Right renal cortex interstitium (tissue), 3 donors: ENCODE data around the gene SBK3. TPM values are rescaled to one million over a fixed set of nuclear protein-coding genes. Genes with fewer than 3 reads are reported as not detected.
A peak's percentile ranks its signal among the peaks of the same experiment; 100 is the strongest.
"Not testable (repeated sequence)": the region's sequence is repeated elsewhere in the genome, so short reads cannot be mapped to it uniquely, and the experiment has no call there.

Experiments
- DNase-seq, 3 donors: peaks; one replicate each; pipeline ENCODE4 v3.0.0-alpha.2; 2013; ENCODE audit warnings: low read depth in 3 of 3, low spot score in 2 of 3
- polyA plus RNA-seq, 3 donors: library from polyadenylated mRNA; unstranded; fragments of 120-200 nt; gene quantifications; one replicate each; pipeline ENCODE4 v1.2.1, GENCODE V29; 2013; ENCODE audit not compliant: insufficient read length in 3 of 3

Gene SBK3
- polyA plus RNA-seq, 3 donors, result 0.15 to 0.21 TPM; not detected in 1

DNA sequence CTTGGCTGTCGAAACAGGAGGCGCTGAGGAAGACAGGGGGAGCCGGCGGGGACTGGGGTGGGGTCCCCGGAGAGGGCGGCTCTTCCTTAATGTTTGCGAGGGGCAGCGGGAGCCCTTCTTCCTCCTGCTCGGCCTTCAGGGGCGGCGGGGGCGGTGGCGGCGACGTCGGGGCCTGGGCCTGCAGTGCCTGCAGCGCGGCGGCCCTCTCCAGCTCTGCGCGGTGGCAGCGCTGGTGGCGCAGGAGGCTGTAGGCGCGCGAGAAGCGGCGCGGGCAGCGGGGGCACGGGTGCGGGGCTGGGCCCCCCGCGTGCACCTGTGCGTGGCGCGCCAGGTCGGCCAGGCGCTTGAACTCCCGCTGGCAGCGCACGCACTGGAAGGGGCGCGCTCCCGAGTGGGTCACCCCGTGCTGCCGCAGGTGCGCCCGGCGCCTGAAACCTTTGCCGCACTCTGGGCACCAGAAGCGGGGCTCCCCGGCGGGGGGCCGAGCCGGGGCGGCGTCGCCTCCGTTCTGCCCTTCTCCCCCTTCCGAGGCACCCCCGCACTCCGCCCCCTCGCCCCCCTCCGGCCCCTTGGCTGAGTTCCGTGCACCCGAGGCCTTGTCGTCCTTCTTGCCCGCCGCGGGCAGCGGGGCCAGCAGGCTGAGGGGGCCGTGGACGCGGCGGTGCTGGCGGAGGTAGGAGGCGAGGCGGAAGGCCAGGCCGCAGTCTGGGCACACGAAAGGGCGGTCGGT is 32.9 kb upstream of the SBK3 start:
- no peak for DNase-seq

DNA sequence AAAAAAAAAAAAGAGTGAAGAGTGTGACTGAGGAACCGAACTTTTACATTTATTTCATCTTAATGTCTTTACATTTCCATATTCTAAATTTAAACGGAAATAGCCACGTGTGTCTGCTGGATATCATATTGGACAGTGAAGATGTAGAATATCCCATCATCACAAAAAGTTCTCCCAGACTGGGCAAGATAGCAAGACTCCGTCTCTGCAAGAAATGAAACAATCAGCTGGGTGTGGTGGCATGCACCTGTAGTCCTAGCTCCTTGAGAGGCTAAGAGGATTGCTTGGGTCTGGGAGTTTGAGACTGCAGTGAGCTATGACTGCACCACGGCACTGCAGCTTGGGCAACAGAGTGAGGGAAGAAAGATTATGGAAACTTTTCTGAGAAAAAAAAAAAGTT is 31.4 kb upstream of the SBK3 start:
- DNase-seq, result no peak

DNA sequence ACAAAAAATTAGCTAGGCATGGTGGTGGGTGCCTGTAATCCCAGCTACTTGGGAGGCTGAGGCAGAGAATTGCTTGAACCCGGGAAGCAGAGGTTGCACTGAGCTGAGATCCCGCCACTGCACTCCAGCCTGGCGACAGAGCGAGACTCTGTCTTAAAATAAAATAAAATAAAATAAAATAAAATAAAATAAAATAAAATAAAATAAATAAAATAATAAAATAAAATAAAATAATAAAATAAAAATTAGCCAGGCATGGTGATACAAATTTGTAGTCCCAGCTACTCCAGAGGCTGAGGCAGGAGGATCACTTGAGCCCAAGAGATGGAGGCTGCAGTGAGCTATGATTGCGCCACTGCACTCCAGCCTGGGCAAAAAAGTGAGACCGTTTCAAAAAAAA is 28.6 kb upstream of the SBK3 start:
- DNase-seq, result not testable (repeated sequence)

DNA sequence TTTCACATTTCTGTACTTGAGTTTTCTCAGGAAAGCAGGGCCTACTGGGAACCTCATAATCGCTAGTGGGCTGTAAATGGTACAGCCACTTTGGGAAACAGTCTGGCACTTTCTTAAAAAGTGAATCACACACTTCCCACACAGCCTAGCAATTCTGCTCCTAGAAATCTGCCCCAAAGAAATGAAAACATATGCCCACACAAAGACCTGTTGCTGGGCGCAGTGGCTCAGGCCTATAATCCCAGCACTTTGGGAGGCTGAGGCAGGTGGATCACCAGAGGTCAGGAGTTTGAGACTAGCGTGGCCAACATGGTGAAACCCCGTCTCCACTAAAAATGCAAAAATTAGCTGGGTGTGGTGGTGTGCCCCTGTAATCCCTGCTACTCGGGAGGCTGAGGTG is 24.1 kb upstream of the SBK3 start:
- not testable (repeated sequence) for DNase-seq

DNA sequence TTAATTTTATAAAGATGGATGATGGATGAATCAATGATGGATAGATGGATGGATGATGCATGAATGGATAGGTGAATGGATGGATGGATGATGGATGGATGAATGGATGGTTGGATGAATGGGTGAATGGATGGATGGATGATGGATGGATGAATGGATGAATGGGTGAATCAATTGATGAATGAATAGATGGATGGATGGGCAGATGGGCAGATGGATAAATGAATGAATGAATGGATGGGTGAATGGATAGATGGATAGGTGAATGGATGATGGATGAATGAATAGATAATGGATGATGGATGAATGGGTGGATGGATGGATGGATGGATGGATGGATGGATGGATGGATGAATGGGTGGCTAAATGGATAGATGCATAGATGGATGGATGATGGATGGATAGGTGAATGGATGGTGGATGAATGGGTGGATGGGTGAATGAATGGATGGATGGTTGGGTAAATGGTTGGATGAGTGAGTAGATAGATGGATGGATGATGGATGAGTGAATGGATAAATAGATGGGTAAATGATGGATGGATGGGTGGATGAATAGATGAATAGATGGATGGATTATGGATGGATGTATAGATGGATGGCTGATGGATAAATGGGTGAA is 22.5 kb upstream of the SBK3 start:
- no peak for DNase-seq

DNA sequence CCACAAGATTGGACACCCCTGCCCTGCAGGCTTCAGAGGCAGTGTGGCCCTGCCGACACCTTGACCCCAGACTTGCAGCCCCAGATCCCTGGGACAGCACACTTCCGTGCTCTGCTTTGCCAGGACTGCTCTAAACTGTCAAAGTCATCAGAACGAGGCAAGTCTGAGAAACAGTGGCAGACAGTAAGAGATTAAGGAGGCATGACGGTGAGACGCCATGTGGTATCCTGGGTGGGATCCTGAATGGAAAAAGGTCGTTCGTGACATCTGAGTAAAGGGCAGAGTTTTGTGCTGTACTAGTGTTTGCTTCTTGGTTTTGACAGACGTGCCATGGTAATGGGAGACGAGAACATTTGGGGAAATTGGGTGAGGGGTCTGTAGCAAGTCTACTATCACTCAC is 21.5 kb upstream of the SBK3 start:
- no peak for DNase-seq

DNA sequence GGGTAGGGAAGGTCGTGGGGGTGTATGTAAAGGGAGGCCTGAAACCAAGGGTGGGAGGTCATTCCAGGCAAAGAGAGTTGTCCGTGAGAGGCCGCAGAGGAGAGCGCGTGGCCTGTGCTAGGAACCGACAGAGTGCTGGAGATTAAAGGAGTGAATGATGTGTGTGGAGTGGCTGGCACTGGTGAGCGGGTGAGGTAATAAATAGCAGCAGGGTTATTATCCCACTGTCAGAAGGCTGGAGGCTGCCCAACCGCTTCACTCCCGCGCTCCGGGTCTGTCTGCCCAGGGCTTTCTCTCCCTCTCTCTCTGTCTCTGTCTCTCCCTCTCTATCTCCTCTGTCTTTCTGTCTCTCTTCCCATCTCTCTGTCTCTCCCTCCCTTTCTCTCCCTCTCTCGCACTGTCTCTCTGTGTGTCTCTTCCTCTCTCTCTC is 17.9 kb upstream of the SBK3 start:
- no peak for DNase-seq

DNA sequence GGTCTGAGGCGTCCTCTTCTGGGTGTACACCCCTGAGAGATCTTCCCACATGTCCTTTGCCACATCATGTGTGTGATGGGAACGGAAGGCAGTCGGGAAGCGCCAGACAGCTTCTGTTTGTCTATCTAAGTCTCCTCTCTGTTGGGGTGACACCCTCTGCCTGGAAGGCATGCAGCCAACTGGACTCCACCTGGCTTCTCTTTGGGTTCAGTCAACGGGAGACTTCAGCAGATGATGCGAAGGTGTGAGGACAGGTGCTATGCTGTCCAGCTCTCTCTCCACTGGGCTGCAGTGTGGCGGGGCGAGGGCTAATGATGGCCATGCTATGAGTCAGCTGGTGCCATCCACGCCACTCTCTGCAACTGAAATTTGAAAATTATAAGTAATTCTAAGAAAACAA is 14.3 kb upstream of the SBK3 start:
- DNase-seq, result no peak

DNA sequence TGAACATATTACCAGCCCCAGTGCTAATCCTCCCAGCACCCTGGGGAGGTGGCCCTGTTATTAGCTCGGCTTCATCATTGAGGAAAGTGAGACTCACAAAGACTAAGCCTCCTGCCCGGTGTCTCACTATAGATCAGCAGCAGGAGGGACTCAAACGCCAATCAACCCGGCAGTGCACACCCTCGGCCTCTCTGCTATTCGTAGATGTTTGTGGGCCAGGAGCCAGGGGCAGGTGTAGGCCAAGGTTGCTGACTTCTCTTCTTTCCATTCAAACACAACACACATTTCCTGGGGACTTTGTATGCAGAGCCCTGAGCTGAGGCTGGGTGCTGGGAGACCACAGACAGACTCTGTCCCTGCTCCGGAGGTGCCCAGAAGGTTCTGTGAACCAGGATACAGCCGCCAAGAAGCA is 9.4 kb upstream of the SBK3 start:
- DNase-seq, result no peak

DNA sequence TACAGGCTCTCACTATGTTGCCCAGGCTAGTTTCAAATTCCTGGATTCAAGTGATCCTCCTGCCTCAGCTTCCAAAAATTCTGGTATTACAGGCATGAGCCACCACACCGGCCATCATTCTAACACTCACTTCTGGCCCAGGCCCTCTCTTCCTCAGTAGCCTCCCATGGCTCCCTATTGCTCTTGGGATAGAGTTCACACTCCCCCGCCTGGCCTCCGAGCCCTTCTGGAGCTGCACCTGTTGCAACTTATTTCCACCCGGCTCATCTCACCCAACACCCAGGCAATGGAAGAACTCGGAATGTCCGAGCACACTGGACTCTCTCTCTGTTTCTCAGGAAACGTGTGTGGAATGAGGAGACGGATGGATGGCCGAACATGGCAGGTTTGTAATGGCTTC is 9.0 kb upstream of the SBK3 start:
- no peak for DNase-seq

DNA sequence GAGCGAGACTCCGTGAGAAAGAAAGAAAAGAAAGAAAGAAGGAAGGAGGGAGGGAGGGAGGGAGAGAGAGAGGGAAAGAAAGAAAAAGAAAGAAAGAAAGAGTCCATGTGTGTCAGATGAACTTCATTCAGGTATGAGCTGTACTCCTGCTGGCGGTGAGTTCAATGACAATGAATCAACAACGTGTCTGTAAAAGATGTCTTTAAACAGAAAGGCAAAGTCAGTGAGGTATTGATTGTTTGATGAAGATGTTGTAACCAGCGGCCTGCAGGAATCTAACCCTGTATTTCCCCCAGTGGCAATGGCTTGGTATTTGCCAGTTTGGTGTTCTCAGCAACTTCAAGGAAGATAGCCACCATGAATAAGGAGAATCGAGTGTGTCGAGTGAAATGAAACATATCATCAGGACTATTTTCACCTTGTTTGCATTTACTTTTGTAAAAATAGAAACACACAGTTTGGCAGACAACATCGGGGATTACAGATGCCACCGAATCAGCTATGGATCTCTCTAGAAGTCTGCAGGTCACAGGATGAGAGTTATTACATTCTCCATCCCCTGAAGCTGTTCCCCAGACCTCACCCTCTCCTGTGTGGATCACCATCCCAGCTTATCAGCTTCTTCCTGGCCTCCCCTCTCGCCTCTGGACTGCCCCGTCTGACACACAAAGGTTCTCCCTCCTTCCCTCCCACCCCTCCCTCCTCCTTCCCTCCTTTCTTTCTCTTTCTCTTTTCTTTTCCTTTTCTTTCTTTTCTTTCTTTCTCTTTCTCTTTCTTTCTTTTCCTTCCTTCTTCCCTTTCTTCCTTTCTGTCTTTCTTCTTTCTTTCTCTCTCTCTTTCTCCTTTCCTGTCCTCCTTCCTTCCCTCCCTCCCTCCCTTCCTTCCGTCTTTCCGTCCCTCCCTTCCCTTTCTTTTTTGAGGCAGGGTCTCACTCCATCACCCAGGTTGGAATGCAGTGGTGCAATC is 8.2 kb upstream of the SBK3 start:
- DNase-seq, result no peak

DNA sequence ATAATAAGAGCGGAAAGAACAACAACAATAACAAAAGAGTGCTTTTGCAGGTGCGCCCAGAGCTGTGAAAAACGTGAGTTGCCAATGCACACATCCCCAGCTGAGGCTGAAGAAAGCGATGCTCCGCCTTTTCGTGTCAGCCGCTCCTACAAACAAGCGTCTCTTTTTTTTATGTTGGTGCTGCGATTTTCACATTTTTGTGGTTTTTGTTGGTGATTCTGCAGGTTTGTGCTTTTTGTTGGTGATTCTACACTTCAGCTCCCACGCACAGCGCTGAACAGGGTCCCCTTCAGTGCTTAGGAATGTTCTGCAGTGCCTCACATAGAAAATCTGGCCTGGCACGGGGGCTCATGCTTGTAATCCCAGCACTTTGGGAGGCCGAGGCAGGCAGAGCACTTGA is 7.3 kb upstream of the SBK3 start:
- no peak for DNase-seq

DNA sequence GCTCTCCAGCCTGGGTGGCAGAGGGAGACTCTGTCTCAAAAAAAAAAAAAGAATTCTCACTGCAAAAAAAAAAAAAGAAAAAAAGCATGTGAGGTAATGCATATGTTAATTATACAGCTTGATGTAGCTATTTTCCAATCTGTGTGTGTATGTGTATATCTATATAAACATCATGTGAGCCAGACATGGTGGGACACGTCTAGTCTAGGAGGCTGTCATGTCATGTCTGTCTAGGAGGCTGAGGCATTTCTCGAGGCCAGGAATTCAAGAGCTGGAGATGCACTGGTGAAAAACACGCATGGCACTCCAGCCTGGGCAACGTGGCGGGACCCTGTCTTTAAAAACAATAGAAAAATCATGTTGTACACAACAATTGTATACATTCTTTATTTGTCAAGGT is 6.9 kb upstream of the SBK3 start:
- DNase-seq, result no peak

DNA sequence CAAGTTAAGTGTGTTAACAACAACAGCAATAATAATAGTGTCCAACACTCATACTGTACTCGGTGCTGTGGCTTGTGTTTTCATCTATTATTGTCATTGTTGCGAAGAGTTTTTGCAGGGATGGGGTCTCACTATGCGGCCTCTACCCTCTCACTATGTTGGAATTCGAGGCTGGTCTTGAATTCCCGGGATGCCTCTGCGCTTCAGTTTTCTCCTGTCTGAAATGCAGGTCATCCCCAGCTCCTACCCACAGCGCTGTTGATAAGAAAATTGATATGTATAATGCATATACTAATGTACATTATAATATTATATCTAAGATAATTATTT is 4.9 kb upstream of the SBK3 start:
- no peak for DNase-seq

DNA sequence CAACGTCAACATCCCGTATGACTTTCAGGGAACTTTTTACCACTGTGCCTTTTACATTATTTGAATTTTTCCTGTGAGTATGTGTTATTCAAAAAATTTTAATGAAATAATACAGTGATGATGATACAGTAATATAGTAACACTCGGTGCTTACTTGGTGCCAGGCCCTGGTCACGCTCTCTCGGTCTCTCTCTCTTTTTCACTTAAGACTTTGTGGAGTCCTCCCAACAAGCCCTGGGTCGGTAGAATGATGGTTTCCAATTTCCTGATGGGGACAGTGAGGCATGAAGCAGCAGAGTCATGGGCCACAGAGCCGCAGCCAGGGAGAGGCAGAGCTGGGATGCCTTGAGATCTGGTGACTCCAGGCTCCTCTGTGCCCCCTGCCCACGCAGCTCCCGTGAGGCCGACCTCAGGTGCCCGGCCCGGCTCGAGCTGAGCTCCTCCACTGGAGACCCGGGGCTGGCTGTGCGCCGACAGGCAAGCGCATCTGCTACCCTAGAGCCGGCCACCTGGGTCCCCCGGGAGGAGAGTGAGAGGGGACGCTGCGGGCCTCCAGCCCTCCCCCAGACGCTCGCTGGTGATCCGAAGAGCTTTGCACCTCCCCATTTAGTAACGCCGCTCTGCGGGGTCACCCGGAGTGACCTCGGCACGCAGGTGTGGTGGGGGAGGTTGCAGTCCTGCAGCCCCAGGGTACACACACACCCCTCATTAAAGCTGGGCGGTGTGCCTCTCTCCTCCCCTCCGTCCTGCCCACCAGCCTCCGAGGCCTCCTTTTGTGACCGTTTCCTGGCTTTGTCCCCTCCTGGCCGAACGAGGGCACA is 4.4 kb upstream of the SBK3 start:
- peak in 2 of 3 donors; percentile 70 to 80 for DNase-seq

DNA sequence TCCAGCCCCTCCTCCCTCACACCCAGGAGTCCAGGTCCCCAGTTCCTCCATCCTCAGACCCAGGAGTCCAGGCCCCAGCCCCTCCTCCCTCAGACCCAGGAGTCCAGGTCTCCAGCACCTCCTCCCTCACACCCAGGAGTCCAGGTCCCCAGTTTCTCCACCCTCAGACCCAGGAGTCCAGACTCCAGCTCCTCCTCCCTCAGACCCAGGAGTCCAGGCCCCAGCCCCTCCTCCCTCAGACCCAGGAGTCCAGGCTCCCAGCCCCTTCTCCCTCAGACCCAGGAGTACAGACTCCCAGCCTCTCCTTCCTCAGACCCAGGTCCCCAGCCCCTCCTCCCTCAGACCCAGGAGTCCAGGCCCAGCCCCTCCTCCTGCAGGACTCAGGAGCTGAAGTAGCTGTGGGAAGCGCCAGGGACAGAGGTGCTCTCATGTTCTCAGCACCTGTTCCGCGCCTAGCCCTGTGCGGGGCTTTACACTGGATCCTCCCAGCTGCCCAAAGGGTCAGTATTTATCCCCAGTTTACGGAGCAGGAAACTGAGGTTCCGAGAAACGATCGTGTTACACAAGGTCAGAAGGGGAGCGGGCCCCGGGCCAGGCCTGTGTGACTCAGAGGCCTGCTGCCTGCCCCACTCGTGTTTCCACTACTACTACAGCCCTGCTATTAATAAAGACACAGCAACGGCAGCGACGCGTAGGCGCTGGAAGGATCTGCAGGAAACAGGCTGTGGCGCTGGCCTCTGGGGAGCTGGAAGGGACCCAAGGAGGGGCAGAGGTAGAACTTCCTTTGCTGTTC is 1.7 kb upstream of the SBK3 start:
- no peak for DNase-seq

DNA sequence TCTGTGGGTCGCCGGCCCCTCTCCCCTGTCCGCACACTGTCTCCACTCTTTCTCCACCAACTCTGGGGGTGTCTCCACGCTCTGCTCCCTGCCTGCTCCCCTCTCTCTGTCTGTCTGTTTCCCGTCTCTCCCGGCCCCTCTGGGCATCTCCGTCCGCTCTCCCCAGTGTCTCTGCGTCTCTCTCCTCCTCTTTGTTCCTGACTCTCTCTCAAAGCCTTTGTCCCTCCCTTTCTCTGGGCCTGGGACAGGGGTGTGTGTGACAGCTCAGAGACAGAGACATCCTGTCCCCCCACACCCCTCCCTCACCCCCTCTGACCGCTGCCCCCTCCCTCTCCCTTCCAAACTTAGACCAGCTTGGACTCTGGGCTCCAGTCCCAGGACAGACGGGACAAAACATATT is 668 bp upstream of the SBK3 start:
- DNase-seq, result no peak

DNA sequence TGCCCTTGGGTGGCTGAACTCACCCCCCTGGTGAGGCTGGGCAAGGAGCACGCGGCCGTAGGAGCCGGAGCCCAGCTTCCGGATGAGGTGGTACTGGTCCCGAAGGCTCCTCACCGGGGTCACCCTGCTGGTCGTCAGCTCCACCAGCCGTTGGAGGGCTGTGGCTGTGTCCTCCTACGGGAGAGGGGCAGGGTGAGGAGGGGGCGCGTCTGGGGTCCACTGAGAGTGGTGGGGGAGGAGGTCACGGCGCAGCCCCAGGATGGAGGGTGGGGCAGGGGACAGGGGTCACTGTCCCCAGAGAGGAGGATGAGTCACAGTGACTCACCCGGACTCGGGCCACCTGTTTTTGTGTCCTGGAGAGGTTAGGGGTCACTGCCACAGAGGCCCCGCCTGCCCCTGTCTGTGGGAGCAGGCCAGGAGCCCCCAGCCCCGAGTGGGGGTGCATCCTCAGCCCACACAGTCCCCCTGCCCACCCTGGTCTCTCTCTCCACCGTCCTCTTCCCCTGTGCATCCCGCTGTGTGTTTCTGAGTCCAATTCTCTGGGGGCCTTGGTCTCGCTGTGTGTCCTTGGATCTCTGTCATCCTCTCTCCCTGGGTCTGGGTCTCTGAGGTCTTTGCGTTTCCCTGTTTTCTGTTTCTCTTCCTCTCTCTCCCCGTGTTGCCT is 435 bp downstream of the SBK3 start:
- DNase-seq, result no peak

DNA sequence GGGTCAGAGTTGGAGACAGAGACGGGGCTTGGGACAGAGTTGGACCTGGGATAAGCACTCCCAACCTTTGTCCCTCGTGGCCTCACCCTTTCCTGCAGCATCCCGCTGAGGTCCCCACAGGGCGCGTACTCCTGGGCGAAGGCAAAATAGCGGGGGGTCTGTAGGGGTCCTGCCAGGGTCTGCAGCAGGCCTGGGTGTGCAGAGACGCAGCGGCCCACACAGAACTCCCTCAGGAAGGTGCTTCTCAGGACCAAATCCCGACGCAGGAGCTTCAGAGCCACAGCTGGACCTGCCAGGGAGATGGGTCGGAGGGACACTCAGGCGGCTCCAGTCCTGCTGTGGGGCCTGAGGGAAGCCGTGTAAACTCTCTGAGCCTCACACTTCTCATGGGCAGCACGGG is 1.3 kb downstream of the SBK3 start:
- DNase-seq, result no peak
